Activated T-cell treated with anti-CD3 and anti-CD28 coated beads for 1 hour (primary cell): ENCODE measurements around the gene FAM151B.
"Not testable (repeated sequence)": the region's sequence is repeated elsewhere in the genome, so short reads cannot be mapped to it uniquely, and the experiment has no call there.

Experiments used
- DNase-seq: peaks from one replicate; pipeline ENCODE4 v3.0.0-alpha.2; 2020; ENCODE audit warnings: low read depth

Gene FAM151B

GRCh38 chr5:80504833-80505232, 16.9 kb downstream of the FAM151B start:
- no peak for DNase-seq

DNA sequence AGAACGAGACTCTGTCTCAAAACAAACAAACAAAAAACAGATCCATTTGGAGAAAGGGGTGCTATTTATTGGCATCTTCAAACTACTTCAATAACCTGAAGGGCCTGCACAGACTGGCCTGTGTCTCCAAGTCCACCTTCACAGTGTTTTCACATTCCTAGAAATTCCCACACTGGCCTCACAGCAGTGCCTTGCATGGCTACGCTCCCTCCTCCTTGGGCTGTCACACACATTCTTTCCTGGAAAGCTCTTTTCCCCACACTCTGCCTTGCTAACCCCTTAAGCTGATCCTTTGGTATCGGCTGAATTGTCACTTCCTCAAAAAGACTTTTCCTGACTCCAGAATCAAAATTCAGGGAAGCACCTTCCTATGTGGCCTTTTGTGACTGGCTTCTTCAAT, 19.8 kb downstream of the FAM151B start:
- DNase-seq: no peak

DNA sequence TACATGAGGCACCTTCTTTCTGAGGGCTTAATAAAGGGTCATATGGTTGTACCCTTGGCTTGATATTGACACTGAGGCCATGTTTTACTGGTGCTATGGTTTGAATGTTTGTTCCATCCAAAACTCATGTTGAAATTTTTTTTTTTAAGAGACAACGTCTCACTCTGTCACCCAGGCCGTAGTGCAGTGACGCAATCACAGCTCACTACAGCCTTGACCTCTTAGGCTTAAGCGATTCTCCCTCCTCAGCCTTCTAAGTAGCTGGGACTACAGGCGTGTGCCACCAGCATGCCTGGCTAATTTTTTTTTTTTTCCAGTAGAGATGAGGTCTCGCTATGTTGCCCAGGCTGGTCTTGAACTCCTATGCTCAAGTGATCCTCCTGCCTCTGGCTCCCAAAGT, 20.9 kb downstream of the FAM151B start:
- no peak for DNase-seq

- DNase-seq: no peak
These were observed 21.5 kb downstream of the FAM151B start for GRCh38 chr5:80509362-80509761.

DNA sequence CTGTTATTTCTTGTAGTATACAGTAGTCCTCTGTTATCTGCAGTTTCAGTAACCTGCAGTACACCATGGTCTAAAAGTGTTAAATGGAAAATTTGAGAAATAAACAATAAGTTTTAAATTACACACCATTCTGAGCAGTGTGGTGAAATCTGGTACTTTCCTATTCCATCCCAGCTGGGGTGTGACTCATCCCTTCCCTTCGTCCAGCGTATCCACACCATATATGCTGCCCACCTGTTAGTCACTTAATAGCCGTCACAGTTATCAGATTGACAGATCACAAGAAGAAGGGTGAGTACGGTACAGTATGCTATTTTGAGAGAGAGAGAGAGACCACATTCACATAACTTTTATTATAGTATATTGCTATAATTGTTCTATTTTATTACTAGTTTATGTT, 28.9 kb downstream of the FAM151B start:
- DNase-seq: no peak

DNA sequence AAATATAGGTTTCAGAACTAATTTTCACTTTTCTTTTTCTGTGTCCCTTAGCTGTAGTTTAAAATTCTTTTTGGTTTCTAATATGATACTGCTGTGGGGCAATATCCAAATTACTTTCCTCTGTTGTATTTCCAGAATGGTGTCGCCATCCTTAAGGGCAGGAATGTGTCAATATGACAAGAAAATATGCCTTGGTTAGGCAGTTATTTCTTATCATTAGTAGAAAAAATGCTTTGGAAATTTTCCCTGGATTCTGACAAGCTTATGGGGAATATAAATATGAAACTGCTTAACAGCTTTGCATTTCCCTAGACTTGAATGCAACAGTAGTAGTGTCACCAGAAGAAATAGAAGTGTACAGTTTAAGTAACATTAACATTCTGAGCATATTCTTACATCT, 52.8 kb downstream of the FAM151B start:
- no peak for DNase-seq

- DNase-seq: no peak
These were observed 53.5 kb downstream of the FAM151B start for GRCh38 chr5:80541392-80541791.

- DNase-seq: no peak
These were observed 66.7 kb downstream of the FAM151B start for GRCh38 chr5:80554646-80555045.

DNA sequence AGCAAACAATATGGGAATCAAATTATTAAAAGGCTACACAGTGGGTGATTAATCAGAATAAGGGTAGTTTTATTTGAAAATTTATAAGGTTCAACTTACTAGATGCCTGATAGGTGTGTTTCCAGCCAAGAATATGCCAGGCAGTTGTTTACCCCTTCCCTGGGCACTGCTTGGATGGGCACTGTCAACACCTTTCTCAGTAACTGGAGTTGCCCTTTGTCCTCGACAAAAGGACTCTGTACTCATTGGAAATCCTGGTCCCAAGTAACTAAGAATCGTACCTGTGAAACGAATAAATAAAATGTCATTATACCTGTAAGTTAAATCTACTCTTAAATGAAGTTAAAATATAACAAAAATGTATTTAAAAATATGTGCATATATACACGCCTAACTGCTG, 67.2 kb downstream of the FAM151B start:
- DNase-seq: no peak

DNA sequence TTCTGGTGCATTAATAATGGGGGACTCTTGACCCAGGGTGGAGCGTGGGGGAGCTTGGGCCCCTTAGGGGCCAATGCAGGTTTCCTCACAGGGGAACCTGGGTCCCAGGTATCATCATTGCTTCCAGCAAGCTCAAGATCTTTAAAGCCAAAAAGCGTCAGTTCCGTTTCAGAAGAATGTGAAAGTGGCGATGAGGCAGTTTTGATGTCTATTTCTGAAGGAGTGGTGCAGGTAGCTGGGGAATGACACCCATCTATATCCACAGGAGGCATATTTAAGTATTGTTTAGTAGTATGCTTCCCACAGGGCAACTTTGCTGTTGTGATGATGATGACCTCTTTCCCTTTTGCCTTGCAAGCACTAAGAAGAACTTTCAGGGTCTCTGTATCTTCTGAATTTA, 71.3 kb downstream of the FAM151B start:
- DNase-seq: no peak

GRCh38 chr5:80565330-80565729, 77.4 kb downstream of the FAM151B start:
- DNase-seq: no peak

DNA sequence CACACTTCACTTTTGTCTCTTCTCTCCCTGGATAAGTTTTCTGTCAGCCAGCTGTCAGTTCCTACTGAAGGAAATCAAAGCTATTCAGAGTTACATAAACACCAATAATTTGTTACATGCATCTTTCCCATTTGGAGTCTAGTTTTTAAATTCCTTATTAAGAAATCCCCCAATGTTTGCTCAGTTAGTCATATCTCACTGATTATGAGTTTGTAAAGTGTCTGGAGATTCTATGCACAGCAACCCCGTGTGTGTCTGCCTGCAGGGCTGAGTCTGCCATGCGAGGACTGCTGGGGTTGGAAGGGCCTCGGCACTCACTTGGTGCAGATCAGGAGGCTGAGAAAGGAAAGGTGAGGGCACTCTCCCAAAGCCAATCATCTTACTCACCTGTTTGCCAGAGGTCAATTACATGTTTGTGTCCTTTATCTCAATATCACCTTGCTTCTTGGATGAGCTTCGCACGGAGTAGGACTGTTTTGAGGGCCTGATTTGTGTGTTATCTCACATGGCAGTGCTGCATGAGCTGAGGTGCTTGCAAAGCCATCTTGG, 78.9 kb downstream of the FAM151B start:
- DNase-seq: no peak

DNA sequence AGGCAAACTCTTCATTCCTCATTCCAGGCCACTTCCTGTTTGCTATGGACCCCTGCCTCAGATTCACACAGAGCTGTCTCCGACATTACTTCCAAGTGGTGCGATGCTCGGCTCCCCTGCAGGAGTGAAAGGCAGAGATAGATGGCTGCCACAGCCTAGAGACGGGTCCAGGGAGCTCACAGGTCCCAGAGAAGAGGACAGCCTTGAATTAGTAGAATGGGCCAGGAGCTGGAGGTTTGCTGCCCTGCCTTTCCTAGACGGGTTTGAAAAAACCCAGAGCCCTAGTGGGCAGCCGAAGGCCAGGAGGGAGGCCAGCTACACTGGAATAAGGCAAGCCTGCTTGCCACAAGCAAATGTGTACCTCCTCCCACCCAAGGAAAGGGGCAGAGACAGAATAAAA, 80.4 kb downstream of the FAM151B start:
- DNase-seq: no peak

- DNase-seq: no peak
These were observed 81.4 kb downstream of the FAM151B start for GRCh38 chr5:80569086-80569960.

- no peak for DNase-seq
These were observed 82.3 kb downstream of the FAM151B start, which contains the start of gene ANKRD34B for GRCh38 chr5:80569961-80570786. TSS of gene ANKRD34B (minus strand) at chr5:80570280. CDS start at chr5:80560019, 10,261 bp downstream.

DNA sequence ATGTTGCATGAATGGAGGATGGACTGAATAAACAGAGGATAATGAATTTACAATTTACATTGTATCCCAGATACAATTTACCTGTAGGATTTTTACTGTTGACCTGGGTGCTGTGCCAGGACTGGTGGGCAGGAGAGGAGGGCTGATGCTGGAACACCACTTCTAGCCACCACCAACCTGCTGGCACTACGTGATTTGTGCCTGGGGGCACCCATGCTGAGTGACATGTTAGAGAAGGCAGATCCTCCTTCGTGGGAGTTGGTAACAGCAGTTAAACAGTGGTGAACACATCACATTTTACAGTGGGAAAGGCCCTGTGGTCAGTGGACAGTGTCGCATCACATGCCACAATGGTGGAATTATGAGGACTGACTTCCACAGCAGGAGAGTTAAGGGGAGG, 85.2 kb downstream of the FAM151B start:
- no peak for DNase-seq

GRCh38 chr5:80576383-80576782, 88.5 kb downstream of the FAM151B start:
- DNase-seq: no peak

GRCh38 chr5:80577707-80578106, 89.8 kb downstream of the FAM151B start:
- DNase-seq: no peak

DNA sequence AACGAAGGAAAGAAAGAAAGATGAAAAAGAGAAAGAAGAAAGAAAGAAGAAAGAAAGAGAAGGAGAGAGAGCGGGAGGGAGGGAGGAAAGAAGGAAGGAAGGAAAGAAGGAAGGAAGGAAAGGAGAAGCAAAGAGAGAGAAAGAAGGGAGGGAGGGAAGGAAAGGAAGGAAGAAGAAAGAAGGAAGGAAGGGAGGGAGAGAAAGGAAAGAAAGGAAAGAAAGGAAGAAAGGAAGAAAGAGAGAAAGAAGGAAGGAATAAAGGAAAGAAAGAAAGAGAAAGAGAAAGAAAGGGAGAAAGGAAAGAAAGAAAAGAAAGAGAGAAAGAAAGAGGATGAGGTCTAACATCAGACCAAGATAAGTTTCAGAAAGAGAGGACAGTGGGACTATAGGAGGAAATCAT, 91.2 kb downstream of the FAM151B start:
- no peak for DNase-seq

- not testable (repeated sequence) for DNase-seq
These were observed 92.4 kb downstream of the FAM151B start for GRCh38 chr5:80580291-80580690.

DNA sequence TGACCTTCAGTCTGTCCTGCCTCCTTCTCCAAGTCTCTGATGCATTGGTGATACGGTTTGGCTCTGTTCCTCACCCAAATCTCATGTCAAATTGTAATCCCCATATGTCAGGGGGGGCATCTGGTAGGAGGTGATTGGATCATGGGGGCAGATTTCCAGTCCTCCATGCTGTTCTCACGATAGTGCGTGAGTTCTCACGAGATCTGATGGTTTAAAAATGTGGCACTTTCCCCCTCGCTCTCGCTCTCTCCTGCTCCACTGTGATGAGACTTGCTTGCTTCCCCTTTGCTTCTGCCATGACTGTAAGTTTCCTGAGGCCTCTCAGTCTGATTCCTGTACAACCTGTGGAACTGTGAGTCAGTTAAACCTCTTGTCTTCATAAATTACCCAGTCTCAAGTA, 96.9 kb downstream of the FAM151B start:
- no peak for DNase-seq

DNA sequence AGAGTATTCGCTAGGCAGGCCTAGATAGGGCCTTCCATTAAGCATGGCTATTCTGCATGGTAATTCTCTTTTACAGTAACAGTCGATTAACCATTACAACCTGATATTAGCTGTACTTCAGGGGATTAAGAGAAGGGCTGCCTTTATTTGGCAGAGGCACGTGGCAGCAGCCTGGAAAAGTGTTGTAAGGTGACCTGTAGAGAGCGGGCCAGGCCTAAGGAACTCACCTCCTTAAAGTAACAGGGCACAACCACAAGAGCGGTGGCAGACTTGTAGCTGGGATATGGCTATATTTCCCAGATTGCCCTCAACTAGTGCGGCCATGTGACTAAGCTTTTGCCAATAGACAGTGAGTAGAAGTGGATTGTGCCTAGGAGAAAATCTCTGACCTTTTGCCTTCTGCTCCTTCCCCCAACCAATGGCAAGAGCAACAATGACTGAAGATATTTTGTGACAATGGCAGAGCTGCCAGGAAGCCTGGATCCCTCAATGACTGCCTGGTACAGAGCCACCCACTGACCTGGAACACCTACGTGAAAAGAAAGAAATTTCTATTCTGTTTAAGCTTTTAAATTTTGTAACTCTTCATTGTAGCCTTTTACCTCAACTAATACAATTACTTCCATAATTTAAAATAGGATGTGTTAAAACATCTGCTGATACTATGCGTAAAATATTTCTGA, 101.1 kb downstream of the FAM151B start:
- DNase-seq: no peak
